Activated B cell treated with CpG ODN at 0.5 μM for 24 hours (primary cell): ENCODE results near the gene UBAC2. TPM values are rescaled to one million over a fixed set of nuclear protein-coding genes. Genes with fewer than 3 reads are reported as not detected.

Source experiments
- ATAC-seq: fragments of 200-7000 bp; cut with Tn5 transposase; one replicate; pipeline ENCODE4 v1.10.0; 2021; ENCODE audit warnings: low read depth, mild to moderate bottlenecking, moderate library complexity
- CTCF ChIA-PET: fragments of 350-600 bp; sonication (Branson Sonifier 250); formaldehyde crosslinking; loops from one replicate; lab custom pipeline; 2021; ENCODE audit warnings: antibody characterized with exemption; lab: Charles Lee
- POLR2A ChIA-PET: fragments of 350-600 bp; sonication (Branson Sonifier 250); formaldehyde crosslinking; loops from one replicate; lab custom pipeline; 2021; ENCODE audit warnings: antibody characterized with exemption; lab: Charles Lee
- DNase-seq: peaks from one replicate; pipeline ENCODE4 v3.0.0; 2022
- H3K27ac Mint-ChIP-seq: one replicate; pipeline ENCODE4 v1.8.0; 2020; ENCODE audit warnings: mixed read lengths
- H3K27me3 Mint-ChIP-seq: one replicate; pipeline ENCODE4 v1.8.0; 2021; ENCODE audit warnings: mixed read lengths
- H3K36me3 Mint-ChIP-seq: one replicate; pipeline ENCODE4 v1.8.0; 2021; ENCODE audit warnings: low read depth, mixed read lengths
- H3K4me1 Mint-ChIP-seq: one replicate; pipeline ENCODE4 v1.8.0; 2021; ENCODE audit warnings: mixed read lengths
- H3K4me3 Mint-ChIP-seq: one replicate; pipeline ENCODE4 v1.8.0; 2020; ENCODE audit warnings: mild to moderate bottlenecking, mixed read lengths
- H3K9me3 Mint-ChIP-seq: one replicate; pipeline ENCODE4 v1.8.0; 2020; ENCODE audit warnings: mixed read lengths
- intact Hi-C: fragments of 100-400 bp; cut with micrococcal nuclease; formaldehyde crosslinking; loops from one replicate; pipeline ENCODE4 v1.15.1; 2024
- total RNA-seq: library from RNA; stranded (reverse); gene quantifications from 2 replicates; pipeline ENCODE4 v1.2.3, GENCODE V29; 2022
- TF ChIP-seq, protein P1 (sequence below): fragments of 200-600 bp; IDR thresholded peaks from one replicate; pipeline ENCODE4 v1.8.0; 2022; ENCODE audit warnings: antibody characterized with exemption, mild to moderate bottlenecking

UBAC2 gene
- total RNA-seq, 1 donor from 2014 or later, result 51.0 TPM

GRCh38 chr13:99206226-99206625, 5.6 kb downstream of the UBAC2 start:
- Mint-ChIP-seq H3K4me3 (no peak overlapping the region), H3K36me3 (peaks cover 50% of the 10 kb centered on the region)

DNA sequence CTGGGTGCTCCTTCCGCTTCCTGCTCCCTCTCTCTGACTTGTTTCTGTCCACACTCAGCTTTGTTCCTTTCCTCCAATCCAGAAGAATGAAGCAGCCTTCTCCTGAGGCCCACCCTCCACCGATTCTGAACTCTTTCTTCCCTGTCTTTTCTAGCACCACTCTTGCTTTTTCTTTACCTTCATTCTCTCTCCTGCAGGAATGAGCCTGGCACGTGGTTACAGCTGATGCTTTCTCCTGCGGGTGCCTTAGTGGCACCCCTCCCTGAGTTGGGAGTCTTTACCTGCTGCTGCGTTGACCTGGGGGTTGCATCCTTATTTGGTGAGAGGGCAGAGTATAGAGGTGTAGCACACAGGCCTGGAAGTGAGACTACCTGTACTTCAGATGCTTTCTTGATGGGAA, 6.2 kb downstream of the UBAC2 start:
- Mint-ChIP-seq H3K27ac (no peak overlapping the region), H3K27me3 (no peaks in the 10 kb centered on the region)
- ATAC-seq, result no peak

More at GRCh38 chr13:99206226-99206625, 5.6 kb downstream of the UBAC2 start:
- H3K27me3 Mint-ChIP-seq, result no peaks in the 10 kb centered on the region
- DNase-seq (no peak), ATAC-seq (no peak)
- TF ChIP-seq, protein P1, sequence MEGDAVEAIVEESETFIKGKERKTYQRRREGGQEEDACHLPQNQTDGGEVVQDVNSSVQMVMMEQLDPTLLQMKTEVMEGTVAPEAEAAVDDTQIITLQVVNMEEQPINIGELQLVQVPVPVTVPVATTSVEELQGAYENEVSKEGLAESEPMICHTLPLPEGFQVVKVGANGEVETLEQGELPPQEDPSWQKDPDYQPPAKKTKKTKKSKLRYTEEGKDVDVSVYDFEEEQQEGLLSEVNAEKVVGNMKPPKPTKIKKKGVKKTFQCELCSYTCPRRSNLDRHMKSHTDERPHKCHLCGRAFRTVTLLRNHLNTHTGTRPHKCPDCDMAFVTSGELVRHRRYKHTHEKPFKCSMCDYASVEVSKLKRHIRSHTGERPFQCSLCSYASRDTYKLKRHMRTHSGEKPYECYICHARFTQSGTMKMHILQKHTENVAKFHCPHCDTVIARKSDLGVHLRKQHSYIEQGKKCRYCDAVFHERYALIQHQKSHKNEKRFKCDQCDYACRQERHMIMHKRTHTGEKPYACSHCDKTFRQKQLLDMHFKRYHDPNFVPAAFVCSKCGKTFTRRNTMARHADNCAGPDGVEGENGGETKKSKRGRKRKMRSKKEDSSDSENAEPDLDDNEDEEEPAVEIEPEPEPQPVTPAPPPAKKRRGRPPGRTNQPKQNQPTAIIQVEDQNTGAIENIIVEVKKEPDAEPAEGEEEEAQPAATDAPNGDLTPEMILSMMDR, result no peak
- intact Hi-C loops, result loop anchor here (10.0 kb wide), 1 partner anchor 631 kb away; the partner anchor contains the start of gene STK24
- peaks cover 81% of the 10 kb centered on the region for H3K4me1 Mint-ChIP-seq
- ChIA-PET POLR2A (interaction anchor here (0.7 to 7.4 kb wide), 5 partner anchors 26 to 59 kb away, joined by 3 to 86 read pairs (median 57); partner anchors contain the start of gene GPR18), CTCF (interaction anchor here (0.9 to 1.6 kb wide), 3 partner anchors 30 to 58 kb away, joined by 3 to 5 read pairs (median 3); no protein-coding TSS in a partner anchor)
- no peaks in the 10 kb centered on the region for H3K9me3 Mint-ChIP-seq
- no peak overlapping the region for H3K27ac Mint-ChIP-seq

GRCh38 chr13:99207511-99207910, 6.9 kb downstream of the UBAC2 start:
- ATAC-seq, result no peak
- CTCF ChIA-PET, result interaction anchor here (0.8 to 1.6 kb wide), 3 partner anchors 31 to 62 kb away, joined by 3 to 5 read pairs (median 3); no protein-coding TSS in a partner anchor
- Mint-ChIP-seq H3K4me3 (no peak overlapping the region), H3K36me3 (peaks cover 59% of the 10 kb centered on the region), H3K4me1 (peaks cover 75% of the 10 kb centered on the region), H3K27ac (no peak overlapping the region), H3K27me3 (no peaks in the 10 kb centered on the region), H3K9me3 (no peaks in the 10 kb centered on the region)
- TF ChIP-seq, protein P1, result no peak
- no peak for DNase-seq
- intact Hi-C loops, result loop anchor here (10.0 kb wide), 1 partner anchor 633 kb away; the partner anchor contains the start of gene STK24
- POLR2A ChIA-PET, result interaction anchor here (0.9 to 1.5 kb wide), 3 partner anchors 23 to 51 kb away, joined by 3 to 8 read pairs (median 3); partner anchors contain the start of gene GPR18

More for the DNA sequence above, 6.2 kb downstream of the UBAC2 start:
- intact Hi-C loops, result loop anchor here (10.0 kb wide), 1 partner anchor 632 kb away; the partner anchor contains the start of gene STK24
- CTCF ChIA-PET, result interaction anchor here (0.8 to 1.6 kb wide), 4 partner anchors 31 to 62 kb away, joined by 3 to 5 read pairs (median 3); no protein-coding TSS in a partner anchor
- TF ChIP-seq, protein P1, result no peak
- Mint-ChIP-seq H3K4me1 (peaks cover 80% of the 10 kb centered on the region), H3K4me3 (no peak overlapping the region), H3K9me3 (no peaks in the 10 kb centered on the region), H3K36me3 (peaks cover 53% of the 10 kb centered on the region)
- DNase-seq, result no peak
- POLR2A ChIA-PET, result interaction anchor here (0.9 to 1.5 kb wide), 3 partner anchors 24 to 51 kb away, joined by 3 to 8 read pairs (median 3); partner anchors contain the start of gene GPR18

- CTCF ChIA-PET, result interaction anchor here (0.6 kb wide), 1 partner anchor 229 kb away, joined by 3 read pairs; no protein-coding TSS in a partner anchor
- H3K4me3 Mint-ChIP-seq, result no peak overlapping the region
- H3K27ac Mint-ChIP-seq, result no peak overlapping the region
- no peak for DNase-seq
- ATAC-seq, result no peak
- no peaks in the 10 kb centered on the region for H3K9me3 Mint-ChIP-seq
- POLR2A ChIA-PET, result interaction anchor here (1.2 to 1.5 kb wide), 2 partner anchors 24 to 50 kb away, joined by 3 to 8 read pairs; partner anchors contain the start of gene GPR18
- H3K27me3 Mint-ChIP-seq, result no peaks in the 10 kb centered on the region
- intact Hi-C loops, result loop anchor here (10.0 kb wide), 1 partner anchor 633 kb away; the partner anchor contains the start of gene STK24
- TF ChIP-seq, protein P1, result no peak
- peaks cover 60% of the 10 kb centered on the region for H3K36me3 Mint-ChIP-seq
- H3K4me1 Mint-ChIP-seq, result peaks cover 70% of the 10 kb centered on the region
Observed at GRCh38 chr13:99208185-99208584, 7.5 kb downstream of the UBAC2 start.
